Anterior cingulate cortex (tissue), 58 donors: Measurements from ENCODE around the gene C2orf80.
"Not testable (repeated sequence)": the region's sequence is repeated elsewhere in the genome, so short reads cannot be mapped to it uniquely, and the experiment has no call there.

Source experiments
- DNase-seq, 58 donors: peaks; one replicate each; lab custom pipeline; 2025; lab: John Stamatoyannopoulos, UW

Gene C2orf80

DNA sequence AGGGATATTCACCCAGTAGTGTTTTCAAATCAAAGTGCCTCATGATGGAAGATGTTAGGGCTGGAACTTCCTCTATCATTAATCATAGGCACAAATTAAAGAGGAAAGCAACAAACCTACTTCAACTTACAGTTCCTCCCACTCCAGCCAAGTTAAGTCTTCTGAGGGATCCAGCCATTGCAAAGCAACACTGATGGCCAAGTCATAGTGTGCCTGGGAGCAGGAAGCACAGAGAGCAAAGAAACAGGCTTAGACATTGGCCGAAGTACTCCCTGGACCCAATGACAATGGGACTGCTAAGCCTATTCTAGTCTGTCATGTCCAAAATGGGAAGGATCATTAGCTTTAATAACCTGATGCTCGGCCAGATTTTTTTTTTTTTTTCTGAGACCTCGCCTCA is 7.0 kb downstream of the C2orf80 start:
- no peak for DNase-seq

DNA sequence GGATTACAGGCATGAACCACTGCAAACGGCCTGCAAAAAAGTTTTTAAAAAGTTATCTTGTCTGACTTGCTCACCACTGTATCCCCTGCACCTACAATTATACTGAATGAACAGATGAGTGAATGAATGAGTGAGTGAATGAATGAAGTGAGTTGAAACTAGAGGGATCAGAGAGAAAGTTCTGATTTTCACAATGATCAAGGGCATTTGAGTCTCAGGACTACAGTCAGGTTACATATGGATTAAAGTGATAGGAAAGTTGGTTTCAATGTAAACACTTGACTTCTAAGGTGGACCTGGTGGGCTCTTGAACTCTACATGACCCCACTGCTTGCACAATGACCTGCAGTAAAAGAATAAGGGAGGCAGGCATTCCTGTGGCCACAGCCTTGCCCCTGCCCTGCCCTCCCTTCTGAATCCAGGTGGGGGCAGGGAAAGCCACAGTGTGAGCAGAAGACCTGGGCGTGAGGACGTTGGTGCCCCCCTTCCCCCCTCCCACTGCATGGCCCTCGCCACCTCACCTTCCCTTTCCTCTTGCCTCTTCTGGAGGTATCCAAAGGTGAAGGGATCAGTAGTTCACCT is 10.7 kb downstream of the C2orf80 start:
- DNase-seq, result no peak

- peak in 1 of 58 donors; percentile 18 for DNase-seq
Observed at GRCh38 chr2:208175840-208176153, 14.0 kb downstream of the C2orf80 start.

DNA sequence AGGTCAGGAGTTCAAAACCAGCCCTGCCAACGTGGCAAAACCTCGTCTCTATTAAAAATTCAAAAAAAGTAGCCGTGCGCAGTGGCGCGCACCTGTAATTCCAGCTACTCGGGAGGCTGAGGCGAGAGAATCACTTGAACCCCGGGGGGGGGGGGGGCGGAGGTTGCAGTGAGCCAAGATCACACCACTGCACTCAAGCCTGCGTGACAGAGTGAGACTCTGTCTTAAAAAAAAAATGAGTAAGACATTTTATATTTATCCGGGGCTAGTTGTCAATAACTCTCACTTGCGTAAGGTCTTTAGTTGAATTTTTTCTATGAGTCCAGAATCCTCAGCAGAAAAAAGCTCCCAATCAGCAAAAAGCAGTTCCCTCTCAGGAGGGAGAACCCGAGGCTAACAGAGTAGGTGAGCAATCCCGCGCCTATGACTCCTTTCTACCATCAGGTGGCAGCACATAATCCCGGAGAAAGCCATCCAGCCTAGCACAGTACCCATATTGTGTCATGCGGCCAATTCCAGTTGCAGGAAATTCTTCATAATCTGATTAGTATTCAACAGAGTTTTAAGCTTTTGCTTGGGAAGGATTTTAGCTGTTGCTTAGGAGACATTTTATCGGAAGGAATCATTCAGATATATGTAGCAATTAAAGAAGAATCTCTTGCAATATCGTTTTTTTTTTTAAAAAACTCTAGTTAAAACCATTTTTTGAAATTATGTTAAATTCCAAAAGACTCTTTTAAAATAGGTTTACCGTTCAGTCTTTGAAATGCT is 14.6 kb downstream of the C2orf80 start:
- peak in 53 of 58 donors; percentile 1 to 91 (median 64) for DNase-seq

DNA sequence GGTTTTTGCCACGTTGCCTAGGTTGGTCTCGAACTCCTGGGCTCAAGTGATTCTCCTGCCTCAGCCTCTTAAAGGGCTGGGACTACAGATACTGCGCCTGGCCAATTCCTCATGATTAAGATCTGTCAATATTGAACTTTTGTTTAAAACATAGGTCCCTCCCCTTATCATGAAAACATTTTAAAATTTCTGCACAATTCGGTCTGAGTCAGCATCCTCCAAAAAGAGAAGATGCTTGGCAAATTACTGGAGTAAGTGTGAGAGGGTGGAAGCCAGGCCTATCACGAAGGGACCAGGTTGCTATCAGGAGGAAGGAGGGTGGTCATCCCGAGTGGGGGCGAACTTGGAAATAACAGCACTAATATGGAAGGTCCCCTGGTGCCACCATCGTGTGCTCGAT is 15.7 kb downstream of the C2orf80 start:
- DNase-seq, result no peak

- no peak for DNase-seq
Observed at GRCh38 chr2:208172125-208172524, 17.7 kb downstream of the C2orf80 start.

GRCh38 chr2:208164951-208165755 is 24.7 kb downstream of the C2orf80 start:
- no peak for DNase-seq

GRCh38 chr2:208163489-208163888 is 26.3 kb downstream of the C2orf80 start, which contains the start of gene CRYGA:
Gene CRYGA (minus strand): TSS chr2:208163589. CDS start chr2:208163556, 33 bp downstream.
- DNase-seq, result no peak

DNA sequence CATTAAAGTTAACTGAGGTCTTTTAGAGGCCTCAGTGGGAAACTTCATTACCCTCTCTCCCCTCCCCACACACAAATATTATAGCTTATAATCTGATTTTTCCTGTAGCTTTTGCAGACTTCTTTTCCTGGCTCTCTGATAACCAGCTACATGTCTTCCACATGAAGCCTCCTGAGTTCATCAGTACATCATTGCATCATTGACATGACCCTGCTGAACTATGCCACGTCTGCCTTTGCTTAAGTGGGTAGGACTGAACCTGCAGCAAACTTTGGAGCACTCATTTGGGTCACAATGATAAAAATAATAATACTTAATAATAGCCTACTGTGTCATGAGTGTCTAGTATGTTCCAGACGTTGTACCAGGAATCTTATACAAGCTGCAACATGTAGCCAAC is 33.4 kb downstream of the C2orf80 start:
- no peak for DNase-seq

GRCh38 chr2:208153156-208153555 is 36.7 kb downstream of the C2orf80 start:
- no peak for DNase-seq

DNA sequence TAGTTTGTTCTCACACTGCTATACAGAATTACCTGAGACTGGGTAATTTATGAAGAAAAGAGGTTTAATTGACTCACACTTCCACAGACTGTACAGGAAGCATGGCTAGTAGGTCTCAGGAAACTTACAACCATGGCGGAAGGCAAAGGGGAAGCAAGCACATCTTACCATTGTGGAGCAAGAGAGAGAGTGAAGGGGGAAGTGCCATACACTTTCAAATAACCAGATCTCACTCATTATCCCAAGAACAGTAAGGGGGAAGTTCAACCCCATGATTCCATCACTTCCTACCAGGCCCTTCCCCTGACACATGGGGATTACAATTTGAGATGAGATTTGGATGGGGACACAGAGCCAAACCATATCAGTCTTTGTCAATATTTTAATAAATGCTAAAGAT is 38.9 kb downstream of the C2orf80 start:
- no peak for DNase-seq

- no peak for DNase-seq
Observed at GRCh38 chr2:208150094-208150493, 39.7 kb downstream of the C2orf80 start.

GRCh38 chr2:208148803-208149202 is 41.0 kb downstream of the C2orf80 start:
- no peak for DNase-seq

- no peak for DNase-seq
Observed at GRCh38 chr2:208147759-208148158, 42.1 kb downstream of the C2orf80 start.

DNA sequence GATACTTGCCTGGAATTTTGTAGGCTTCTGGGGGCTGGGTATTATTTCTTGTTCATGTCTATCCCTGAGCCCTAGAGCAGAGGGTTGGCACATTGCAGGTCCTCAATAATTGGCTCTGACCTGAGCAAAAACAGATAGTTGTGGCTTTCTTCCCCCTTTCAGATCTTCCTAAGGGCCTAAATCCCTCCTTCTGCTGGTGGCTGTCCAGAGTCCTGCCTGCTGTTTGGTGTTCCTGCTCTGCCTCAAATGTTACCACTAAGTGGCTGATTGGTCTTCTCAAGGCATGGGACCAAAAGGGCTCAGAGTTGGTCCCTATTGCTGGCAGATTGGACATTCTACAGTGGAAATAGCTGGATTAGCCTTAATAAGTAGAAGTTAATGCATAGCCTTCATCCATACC is 42.8 kb downstream of the C2orf80 start:
- no peak for DNase-seq

DNA sequence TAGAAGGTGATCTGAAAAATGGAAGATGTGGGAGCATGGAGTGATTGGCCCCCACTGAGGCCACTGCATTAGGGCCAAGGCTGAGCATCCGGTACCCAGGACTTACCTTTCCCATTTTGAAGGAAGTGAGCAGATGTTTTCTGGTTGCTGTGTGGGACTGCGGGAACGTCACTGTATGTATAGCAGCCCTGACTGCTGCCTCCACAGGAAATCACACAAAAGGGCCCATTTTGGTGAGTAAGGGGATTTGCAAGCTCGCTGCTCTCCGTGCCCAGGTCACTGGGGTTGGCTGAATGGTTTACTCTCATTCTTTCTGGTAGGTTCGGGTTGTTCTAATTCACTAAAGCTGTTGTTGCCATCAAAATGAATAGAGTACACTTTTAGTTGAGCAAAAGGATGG is 43.8 kb downstream of the C2orf80 start, which contains the start of gene CRYGB:
TSS of gene CRYGB (minus strand) at position 153 of the 400 bp plus-strand sequence. CDS start at position 115, 38 bp downstream.
- no peak for DNase-seq

DNA sequence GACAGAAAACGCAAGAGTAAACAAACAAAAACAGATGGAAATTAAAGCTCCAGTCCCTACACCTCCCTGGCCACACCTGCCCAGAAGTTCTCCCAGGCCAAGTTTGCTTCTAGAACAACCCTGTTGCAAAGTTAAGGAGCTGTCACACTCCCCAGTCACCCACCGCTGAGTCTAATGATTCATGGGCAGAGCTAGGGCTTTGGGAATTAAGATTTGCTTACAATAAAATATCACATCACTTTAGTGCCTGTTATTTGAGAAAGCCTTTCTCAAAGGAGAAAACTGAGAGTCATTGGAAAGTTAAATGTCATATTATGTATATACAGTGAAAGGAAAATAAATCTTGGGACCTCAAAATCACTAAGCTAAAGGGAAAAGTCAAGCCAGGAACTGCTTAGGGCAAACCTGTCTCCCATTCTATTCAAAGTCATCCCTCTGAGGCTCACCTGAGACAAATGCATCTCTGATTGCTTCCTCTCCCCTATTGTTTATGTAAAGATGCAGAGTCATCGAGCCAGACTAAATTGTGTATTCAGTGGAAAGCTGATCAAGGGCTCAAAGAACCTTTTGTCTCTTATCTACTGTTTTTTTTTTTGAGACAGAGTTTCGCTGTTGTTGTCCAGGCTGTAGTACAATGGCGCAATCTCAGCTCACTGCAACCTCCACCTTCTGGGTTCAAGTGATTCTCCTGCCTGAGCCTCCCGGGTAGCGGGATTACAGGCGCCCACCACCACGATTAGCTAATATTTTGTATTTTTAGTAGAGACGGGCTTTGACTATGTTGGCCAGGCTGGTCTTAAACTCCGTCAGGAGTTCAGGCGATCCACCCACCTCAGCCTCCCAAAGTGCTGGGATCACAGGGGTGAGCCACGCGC is 46.7 kb downstream of the C2orf80 start:
- peak in 1 of 58 donors; percentile 9 for DNase-seq

GRCh38 chr2:208142240-208142924 is 47.4 kb downstream of the C2orf80 start:
- no peak for DNase-seq

DNA sequence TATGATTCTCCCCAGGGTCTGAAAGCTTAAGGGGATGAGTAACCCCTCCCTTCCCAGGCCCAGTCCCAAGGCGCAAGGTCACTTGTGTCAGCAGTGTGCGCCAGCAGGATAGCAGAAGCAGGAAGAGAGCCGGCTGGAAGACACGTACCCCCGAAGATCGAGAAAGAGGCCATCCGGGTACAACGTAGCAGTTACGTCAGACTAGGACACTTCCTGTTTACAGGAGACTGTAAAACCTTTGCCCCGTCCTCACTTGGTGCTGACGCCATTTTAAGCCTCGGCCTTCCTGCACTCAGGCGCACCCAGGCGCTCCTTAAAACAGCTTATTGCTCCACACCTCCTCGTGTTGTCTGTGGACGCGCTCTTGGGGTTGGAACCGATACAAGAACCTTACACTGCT is 50.4 kb downstream of the C2orf80 start:
- DNase-seq, result no peak

DNA sequence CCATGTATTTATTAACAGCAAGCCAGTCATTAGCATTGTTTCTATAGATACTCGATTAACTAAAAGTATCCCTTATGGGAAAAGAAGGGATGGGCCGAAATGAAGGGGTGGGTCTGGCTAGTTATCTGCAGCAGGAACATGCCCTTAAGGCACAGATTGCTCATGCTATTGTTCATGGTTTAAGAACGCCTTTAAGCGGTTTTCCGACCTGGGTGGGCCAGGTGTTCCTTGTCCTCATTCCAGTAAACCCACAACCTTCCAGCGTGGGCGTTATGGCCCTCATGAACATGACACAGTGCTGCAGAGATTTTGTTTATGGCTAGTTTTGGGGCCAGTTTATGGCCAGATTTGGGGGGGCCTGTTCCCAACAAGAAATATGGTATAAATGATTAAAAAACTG is 51.5 kb downstream of the C2orf80 start:
- DNase-seq, result not testable (repeated sequence)
